Karpas-422 (cell line): Measurements from ENCODE around the gene DNAL1. TPM values are rescaled to one million over a fixed set of nuclear protein-coding genes. Genes with fewer than 3 reads are reported as not detected.

Experiments used
- DNase-seq: peaks from one replicate; pipeline ENCODE4 v3.0.0-alpha.2; 2015
- H2AFZ ChIP-seq: fragments of 200-600 bp; sonication (generic); 2 replicates; pipeline ENCODE4 v1.6.1; 2014; ENCODE audit warnings: antibody characterized with exemption, low read length, mixed read lengths
- H3K27ac ChIP-seq: fragments of 200-600 bp; sonication (generic); 2 replicates; pipeline ENCODE4 v1.5.1; 2014; ENCODE audit warnings: mild to moderate bottlenecking, low read length, moderate library complexity
- H3K27me3 ChIP-seq: fragments of 200-600 bp; sonication (generic); 2 replicates; pipeline ENCODE4 v1.6.1; 2014; ENCODE audit warnings: low read length, mixed read lengths
- H3K36me3 ChIP-seq: fragments of 200-600 bp; sonication (generic); 2 replicates; pipeline ENCODE4 v1.6.1; 2014; ENCODE audit warnings: low read length, mixed read lengths; ENCODE audit not compliant: insufficient read depth
- H3K4me1 ChIP-seq: fragments of 200-600 bp; sonication (generic); 2 replicates; pipeline ENCODE4 v1.6.1; 2014; ENCODE audit warnings: mild to moderate bottlenecking, low read length, mixed read lengths
- H3K4me2 ChIP-seq: fragments of 200-600 bp; sonication (generic); 2 replicates; pipeline ENCODE4 v1.6.1; 2014; ENCODE audit warnings: low read length, low read depth, mild to moderate bottlenecking; ENCODE audit not compliant: poor library complexity, severe bottlenecking
- H3K4me3 ChIP-seq: fragments of 200-600 bp; sonication (generic); 2 replicates; pipeline ENCODE4 v1.5.1; 2014; ENCODE audit warnings: mild to moderate bottlenecking, antibody characterized with exemption, low read length, mixed read lengths
- H3K79me2 ChIP-seq: fragments of 200-600 bp; sonication (generic); 2 replicates; pipeline ENCODE4 v1.6.1; 2014; ENCODE audit warnings: mild to moderate bottlenecking, low read length, mixed read lengths
- H3K9ac ChIP-seq: fragments of 200-600 bp; sonication (generic); 2 replicates; pipeline ENCODE4 v1.6.0; 2014; ENCODE audit warnings: low read length
- H3K9me2 ChIP-seq: fragments of 200-600 bp; sonication (generic), shearing (Covaris generic); replicated peaks from 2 replicates; pipeline ENCODE4 v1.6.0; 2014; ENCODE audit warnings: mild to moderate bottlenecking, low read length, moderate library complexity; ENCODE audit not compliant: insufficient read depth
- H3K9me3 ChIP-seq: fragments of 300-700, 200-600 bp; sonication (generic); 2 replicates; pipeline ENCODE4 v1.6.1; 2014; ENCODE audit warnings: low read length, mixed read lengths
- H4K20me1 ChIP-seq: fragments of 200-600 bp; sonication (generic); 2 replicates; pipeline ENCODE4 v1.6.1; 2014; ENCODE audit warnings: mild to moderate bottlenecking, antibody characterized with exemption, low read length, low read depth; ENCODE audit not compliant: insufficient read depth
- total RNA-seq: library from RNA; depleted of rRNA; stranded (reverse); fragments of >200 nt; shearing (Covaris generic); gene quantifications from 2 replicates; pipeline ENCODE4 v1.2.3, GENCODE V29; 2014; ENCODE audit warnings: low replicate concordance

DNAL1 gene
- total RNA-seq, 1 experiment from 2014 or later: 11.7 TPM

GRCh38 chr14:73742520-73743238 lies 97.9 kb downstream of the DNAL1 start:
- H3K9me2 ChIP-seq: no peaks in the 10 kb centered on the region
- peaks cover 95% of the 10 kb centered on the region for H3K79me2 ChIP-seq
- no peaks in the 10 kb centered on the region for H3K27me3 ChIP-seq
- no peak overlapping the region for H3K4me2 ChIP-seq
- H3K4me3 ChIP-seq: no peak overlapping the region
- H3K36me3 ChIP-seq: peaks cover 14% of the 10 kb centered on the region; the same call in 1 of the 2 replicates
- peaks cover 52% of the 10 kb centered on the region for H3K4me1 ChIP-seq
- peak overlapping the region; percentile 56 for H3K9ac ChIP-seq
- no peaks in the 10 kb centered on the region for H3K9me3 ChIP-seq
- no peak for DNase-seq
- H3K27ac ChIP-seq: peak overlapping the region; percentile 79
- H2AFZ ChIP-seq: no peak overlapping the region
- H4K20me1 ChIP-seq: peaks cover 90% of the 10 kb centered on the region

GRCh38 chr14:73743431-73743931 lies 98.7 kb downstream of the DNAL1 start:
- peak overlapping the region; percentile 56 for H3K9ac ChIP-seq
- no peaks in the 10 kb centered on the region for H3K27me3 ChIP-seq
- peaks cover 14% of the 10 kb centered on the region; the same call in 1 of the 2 replicates for H3K36me3 ChIP-seq
- peaks cover 60% of the 10 kb centered on the region for H3K4me1 ChIP-seq
- no peak for DNase-seq
- H3K4me2 ChIP-seq: peak overlapping the region; percentile 64
- no peaks in the 10 kb centered on the region for H3K9me3 ChIP-seq
- H3K9me2 ChIP-seq: no peaks in the 10 kb centered on the region
- no peak overlapping the region for H3K4me3 ChIP-seq
- H3K79me2 ChIP-seq: peaks cover 100% of the 10 kb centered on the region
- H2AFZ ChIP-seq: no peak overlapping the region
- peaks cover 95% of the 10 kb centered on the region for H4K20me1 ChIP-seq
- peak overlapping the region; percentile 79 for H3K27ac ChIP-seq

GRCh38 chr14:73744175-73744867 lies 99.5 kb downstream of the DNAL1 start:
- Histone ChIP-seq H3K27ac (peak overlapping the region; percentile 79), H3K4me1 (peaks cover 68% of the 10 kb centered on the region), H3K79me2 (peaks cover 100% of the 10 kb centered on the region), H3K36me3 (peaks cover 14% of the 10 kb centered on the region; the same call in 1 of the 2 replicates), H3K9me3 (no peaks in the 10 kb centered on the region), H3K9ac (peak overlapping the region; percentile 56), H3K4me2 (peak overlapping the region; percentile 64), H3K4me3 (no peak overlapping the region), H4K20me1 (peaks cover 95% of the 10 kb centered on the region), H2AFZ (no peak overlapping the region), H3K9me2 (no peaks in the 10 kb centered on the region), H3K27me3 (no peaks in the 10 kb centered on the region)
- no peak for DNase-seq

GRCh38 chr14:73744874-73745529 lies 100.2 kb downstream of the DNAL1 start:
- Histone ChIP-seq H3K4me1 (peaks cover 74% of the 10 kb centered on the region), H3K9me2 (no peaks in the 10 kb centered on the region), H3K9me3 (no peaks in the 10 kb centered on the region), H3K4me3 (peak overlapping the region; percentile 41; the same call in 1 of the 2 replicates), H3K27me3 (no peaks in the 10 kb centered on the region), H3K9ac (peak overlapping the region; percentile 56), H3K36me3 (peaks cover 7% of the 10 kb centered on the region; the same call in 1 of the 2 replicates), H4K20me1 (peaks cover 95% of the 10 kb centered on the region), H3K4me2 (peak overlapping the region; percentile 64), H2AFZ (no peak overlapping the region), H3K79me2 (peaks cover 99% of the 10 kb centered on the region), H3K27ac (peak overlapping the region; percentile 79)
- no peak for DNase-seq

GRCh38 chr14:73745571-73746519 lies 101.1 kb downstream of the DNAL1 start:
- peak overlapping the region; percentile 64 for H3K4me2 ChIP-seq
- peak overlapping the region; percentile 56 for H3K9ac ChIP-seq

GRCh38 chr14:73746520-73747378 lies 102.0 kb downstream of the DNAL1 start:
- Histone ChIP-seq H3K9ac (peak overlapping the region; percentile 56), H3K4me3 (peak overlapping the region; percentile 41; the same call in 1 of the 2 replicates), H3K9me3 (no peaks in the 10 kb centered on the region), H3K27me3 (no peaks in the 10 kb centered on the region), H3K36me3 (no peaks in the 10 kb centered on the region), H3K79me2 (peaks cover 99% of the 10 kb centered on the region), H3K9me2 (no peaks in the 10 kb centered on the region), H4K20me1 (peaks cover 95% of the 10 kb centered on the region), H3K4me2 (peak overlapping the region; percentile 64), H3K27ac (peak overlapping the region; percentile 79), H2AFZ (no peak overlapping the region), H3K4me1 (peaks cover 92% of the 10 kb centered on the region)
- no peak for DNase-seq

More at GRCh38 chr14:73745571-73746519, 101.1 kb downstream of the DNAL1 start:
- no peak for DNase-seq
- H3K27me3 ChIP-seq: no peaks in the 10 kb centered on the region
- H3K9me3 ChIP-seq: no peaks in the 10 kb centered on the region
- H3K36me3 ChIP-seq: peaks cover 3% of the 10 kb centered on the region; the same call in 1 of the 2 replicates
- peak overlapping the region; percentile 41 for H3K4me3 ChIP-seq
- H2AFZ ChIP-seq: no peak overlapping the region
- H3K4me1 ChIP-seq: peaks cover 82% of the 10 kb centered on the region
- no peaks in the 10 kb centered on the region for H3K9me2 ChIP-seq
- H3K27ac ChIP-seq: peak overlapping the region; percentile 79
- peaks cover 95% of the 10 kb centered on the region for H4K20me1 ChIP-seq
- peaks cover 99% of the 10 kb centered on the region for H3K79me2 ChIP-seq
